H1 (cell line): Measurements from ENCODE around the gene TBCD. TPM values are rescaled to one million over a fixed set of nuclear protein-coding genes. Genes with fewer than 3 reads are reported as not detected.

Experiments used
- ASH2L ChIP-seq: fragments of 200-600, 300-600 bp; sonication (generic); IDR thresholded peaks from one replicate; pipeline ENCODE4 v1.7.1; 2017; ENCODE audit warnings: low read length
- CBX5 ChIP-seq: fragments of 300-800, 300-1000 bp; sonication (generic); IDR thresholded peaks from 2 replicates; pipeline ENCODE4 v1.7.1; 2016; ENCODE audit warnings: antibody characterized with exemption, low read length, low read depth
- TBP ChIP-seq: IDR thresholded peaks from 2 replicates; pipeline ENCODE4 v1.6.1; 2011; ENCODE audit warnings: low read depth, low read length, improper control_type of control experiment
- polyA plus RNA-seq, 7 experiments: library from polyadenylated mRNA; depleted of rRNA in 3 of 7; stranded (reverse) in 5 of 7; unstranded in 2 of 7; fragments of >200 nt in 5 of 7; fragments of 200-250 nt in 2 of 7; gene quantifications; 1 replicate in 5 of 7; 2 replicates in 1 of 7; 4 replicates in 1 of 7; pipeline versions ENCODE4 v1.2.1 to v1.2.3, GENCODE V29; 2011 to 2013; ENCODE audit warnings: missing spikeins in 2 of 7, mixed read lengths in 2 of 7
- total RNA-seq: library from RNA; stranded (reverse); fragmentation: NEBNext Ultra II Directional; extraction: Animal tissue kit (Norgen Biotek cat#: 25700); gene quantifications from 2 replicates; pipeline ENCODE4 v1.2.1, GENCODE V29; 2021

Gene TBCD
- total and polyA plus RNA-seq, 2 of the 8 experiments (the other 6 are each of a cell fraction or from before 2014, with no cell fraction given), result 118 to 162 TPM

DNA sequence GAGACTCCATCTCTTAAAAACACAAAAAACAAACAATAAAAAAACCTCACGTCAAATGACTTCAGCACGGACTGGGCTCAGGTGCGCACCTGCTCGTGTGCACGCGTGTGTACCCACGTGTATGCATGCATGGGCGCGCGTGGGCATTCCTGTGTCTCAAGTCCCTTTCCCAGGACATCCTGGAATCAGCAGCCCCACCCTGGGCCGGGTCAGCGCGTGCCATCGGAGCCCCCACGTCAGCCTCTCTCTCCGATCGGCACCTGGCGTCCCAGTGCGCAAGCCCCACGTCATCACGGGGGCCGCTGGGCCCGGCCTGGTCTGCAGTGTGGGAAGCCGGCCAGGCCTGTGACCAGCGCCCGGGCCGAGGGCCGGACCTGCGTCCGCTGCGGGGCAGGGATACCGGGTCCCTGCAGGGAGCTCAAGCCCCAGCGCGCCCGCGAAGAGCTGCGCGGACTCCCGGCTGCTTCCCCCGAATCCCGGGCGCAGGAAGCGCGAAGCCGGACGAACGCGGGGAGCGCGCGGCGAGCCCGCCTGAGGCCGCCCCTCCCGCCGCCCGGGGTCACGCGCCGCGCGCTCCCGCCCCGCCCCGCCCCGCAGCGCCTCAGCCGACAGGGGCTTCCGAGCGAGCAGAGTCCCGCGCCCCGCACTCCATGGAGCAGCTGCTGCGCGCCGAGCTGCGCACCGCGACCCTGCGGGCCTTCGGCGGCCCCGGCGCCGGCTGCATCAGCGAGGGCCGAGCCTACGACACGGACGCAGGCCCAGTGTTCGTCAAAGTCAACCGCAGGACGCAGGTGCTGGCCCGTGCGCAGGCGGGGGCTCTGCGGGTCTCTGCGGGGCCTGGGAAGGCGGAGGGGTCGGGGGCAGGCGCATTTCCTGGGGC lies 16.6 kb upstream of the TBCD start, which contains the start of gene FN3K (continued):
- TF ChIP-seq ASH2L (peak; percentile 70), CBX5 (no peak), TBP (peak; percentile 36; the same call in 1 of the 2 replicates)
